Erythroblast (primary cell): ENCODE results near the gene NFIA.

ENCODE experiments used
- GATA1 ChIP-seq: IDR thresholded peaks from 2 replicates; pipeline ENCODE4 v1.6.1; 2011; ENCODE audit warnings: low read depth, mild to moderate bottlenecking, control low read depth, low read length, moderate library complexity
- POLR2A ChIP-seq: IDR thresholded peaks from 2 replicates; pipeline ENCODE4 v1.6.1; 2011; ENCODE audit warnings: mild to moderate bottlenecking, low read length

- TF ChIP-seq POLR2A (no peak), GATA1 (no peak)
Observed at GRCh38 chr1:61254634-61255357, 172.4 kb downstream of the NFIA start.
